Stimulated activated CD8-positive, alpha-beta memory T cell treated with anti-CD3 and anti-CD28 coated beads, Interleukin-7, amount 100 ng/mL, for 1 hour (primary cell): ENCODE data around the gene MPPED2.

ENCODE experiments used
- DNase-seq, 2 donors: peaks; one replicate each; pipeline ENCODE4 v3.0.0-alpha.2; 2020; ENCODE audit warnings: low read depth in 2 of 2

MPPED2 gene

DNA sequence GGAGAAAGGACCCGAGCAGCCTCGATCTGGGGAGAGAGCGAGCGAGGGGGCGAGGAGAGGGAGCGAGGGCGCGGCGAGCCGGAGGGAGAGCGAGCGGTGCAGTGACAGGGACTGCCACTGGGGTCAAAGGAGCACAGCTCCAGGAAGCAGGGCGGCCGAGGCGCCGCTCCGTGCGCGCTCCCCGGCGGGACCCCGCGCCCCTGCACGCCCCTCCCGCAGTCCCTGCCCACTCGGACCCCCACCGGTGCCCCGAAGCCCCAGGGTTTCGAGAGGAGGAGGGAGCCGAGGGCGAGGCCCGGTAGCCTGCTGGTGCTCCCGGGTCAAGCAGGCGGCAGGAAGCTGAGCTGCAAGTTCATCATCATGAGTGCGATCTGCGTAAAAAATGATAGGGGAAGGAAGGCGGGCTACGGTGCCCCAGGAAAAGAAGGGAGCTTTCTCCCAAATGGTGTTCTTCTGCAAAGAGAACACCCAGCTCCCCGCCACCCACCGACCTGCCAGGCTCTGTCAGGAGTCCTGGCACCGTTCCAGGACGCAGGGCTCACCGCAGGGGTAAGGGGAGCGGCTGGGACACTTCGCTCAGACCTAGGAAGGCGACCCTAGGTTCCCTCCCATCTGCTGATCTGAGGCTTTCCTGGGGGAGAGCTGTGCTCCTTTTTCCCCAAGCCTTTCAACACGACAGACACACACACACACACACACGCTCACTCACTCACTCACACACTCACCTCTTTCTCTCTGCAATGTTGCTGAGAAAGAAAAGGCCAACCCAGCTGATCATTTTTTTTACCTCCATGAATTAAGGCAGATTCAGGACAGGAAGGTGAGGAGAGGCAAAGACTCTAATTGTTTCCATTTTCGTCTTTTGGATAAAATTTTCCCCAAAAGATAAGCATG lies at the start of gene MPPED2:
Gene MPPED2, minus strand, starts transcription at position 103 of the 894 bp plus-strand sequence. CDS start 5,980 bp downstream, outside the sequence.
- DNase-seq = no peak

DNA sequence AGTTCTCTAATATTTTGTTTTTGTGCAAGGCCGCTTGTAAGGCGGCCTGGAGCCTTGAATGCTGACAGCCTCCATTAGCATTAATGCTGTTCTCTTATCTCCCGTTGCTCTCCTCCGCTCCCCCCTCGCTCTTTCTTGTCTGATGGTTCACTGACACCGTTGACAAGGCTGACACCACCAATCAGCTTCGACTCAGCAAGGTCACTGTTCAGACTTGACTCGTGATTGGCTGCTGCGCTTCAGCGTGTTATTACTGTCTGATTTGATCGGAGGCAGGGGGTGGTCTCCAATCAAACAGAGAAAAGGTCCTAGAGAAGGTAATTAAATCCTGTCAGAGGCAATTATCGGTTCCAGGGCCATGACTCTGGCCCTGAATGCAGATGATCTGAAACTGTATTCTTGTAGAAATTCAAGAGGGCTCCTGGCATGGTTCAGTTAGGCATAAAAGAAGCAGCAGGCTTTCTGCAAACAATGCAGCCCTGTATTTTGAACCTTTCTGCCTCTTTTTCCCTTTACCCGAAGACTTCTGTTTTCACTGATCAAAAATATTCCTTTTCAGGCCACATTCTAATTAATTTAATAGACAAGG lies 49.3 kb upstream of the MPPED2 start:
- no peak for DNase-seq

- no peak for DNase-seq
Observed at GRCh38 chr11:30631148-30631547, 45.0 kb upstream of the MPPED2 start.

- no peak for DNase-seq
Observed at GRCh38 chr11:30619767-30620166, 33.6 kb upstream of the MPPED2 start.

DNA sequence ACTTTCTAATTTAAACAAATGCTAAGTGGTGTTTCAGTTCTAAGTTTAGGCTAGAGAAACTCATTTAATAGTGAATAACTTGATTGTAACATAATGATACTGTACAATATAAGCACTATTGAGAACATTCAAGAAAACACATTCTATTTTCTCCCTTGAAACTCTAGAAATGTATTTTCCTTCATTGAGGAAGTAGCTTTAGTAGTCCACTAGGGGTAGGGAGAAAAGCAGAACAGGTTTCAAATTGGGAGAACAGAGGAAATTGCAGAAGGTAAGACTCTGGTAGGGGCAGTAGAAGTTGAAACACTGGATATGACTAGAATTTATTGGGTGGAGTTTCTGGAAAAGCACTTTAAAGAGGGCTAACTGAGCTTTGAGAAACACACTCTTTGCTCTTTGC lies 31.6 kb upstream of the MPPED2 start:
- DNase-seq = no peak

DNA sequence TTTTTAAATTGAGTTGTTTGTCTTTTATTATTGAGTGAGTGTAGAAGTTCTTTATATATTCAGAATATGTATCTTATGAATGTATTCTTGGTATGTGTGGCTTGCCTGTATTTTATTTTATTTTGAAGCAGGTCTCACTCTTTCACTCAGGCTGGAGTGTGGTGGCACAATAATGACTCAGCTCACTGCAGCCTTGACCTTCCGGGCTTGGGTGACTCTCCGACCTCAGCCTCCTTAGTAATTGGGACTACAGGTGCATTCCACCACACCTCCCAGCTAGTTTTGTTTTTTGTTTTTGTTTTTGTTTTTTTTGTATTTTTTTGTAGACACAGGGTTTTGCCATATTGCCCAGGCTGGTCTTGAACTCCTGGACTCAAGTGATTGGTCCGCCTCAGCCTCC lies 24.5 kb upstream of the MPPED2 start:
- DNase-seq = no peak

- no peak for DNase-seq
Observed at GRCh38 chr11:30608534-30608933, 22.4 kb upstream of the MPPED2 start.

GRCh38 chr11:30605036-30605605 lies 19.0 kb upstream of the MPPED2 start:
- DNase-seq = no peak

- DNase-seq = no peak
Observed at GRCh38 chr11:30603357-30603756, 17.2 kb upstream of the MPPED2 start.

- DNase-seq = no peak
Observed at GRCh38 chr11:30596832-30597231, 10.7 kb upstream of the MPPED2 start.

DNA sequence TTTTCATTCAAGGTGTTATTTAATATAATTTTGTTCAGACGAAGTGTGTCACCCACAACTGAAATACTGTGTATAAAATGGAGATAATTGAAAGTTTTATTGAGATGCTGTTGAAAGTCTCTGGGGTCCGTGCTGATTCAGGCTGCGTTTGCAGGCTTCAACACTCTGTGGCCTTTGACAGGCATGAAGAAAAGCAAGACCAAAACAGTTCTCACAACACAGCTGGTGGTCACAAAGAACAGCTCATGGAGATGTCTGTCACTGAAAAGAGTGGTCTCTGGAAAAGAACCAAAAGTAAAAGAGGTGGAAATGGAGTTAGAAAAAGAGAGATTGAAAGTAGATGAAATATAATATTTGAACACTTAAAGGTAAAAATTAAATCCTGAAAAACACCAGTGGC lies 9.8 kb upstream of the MPPED2 start:
- DNase-seq = no peak

DNA sequence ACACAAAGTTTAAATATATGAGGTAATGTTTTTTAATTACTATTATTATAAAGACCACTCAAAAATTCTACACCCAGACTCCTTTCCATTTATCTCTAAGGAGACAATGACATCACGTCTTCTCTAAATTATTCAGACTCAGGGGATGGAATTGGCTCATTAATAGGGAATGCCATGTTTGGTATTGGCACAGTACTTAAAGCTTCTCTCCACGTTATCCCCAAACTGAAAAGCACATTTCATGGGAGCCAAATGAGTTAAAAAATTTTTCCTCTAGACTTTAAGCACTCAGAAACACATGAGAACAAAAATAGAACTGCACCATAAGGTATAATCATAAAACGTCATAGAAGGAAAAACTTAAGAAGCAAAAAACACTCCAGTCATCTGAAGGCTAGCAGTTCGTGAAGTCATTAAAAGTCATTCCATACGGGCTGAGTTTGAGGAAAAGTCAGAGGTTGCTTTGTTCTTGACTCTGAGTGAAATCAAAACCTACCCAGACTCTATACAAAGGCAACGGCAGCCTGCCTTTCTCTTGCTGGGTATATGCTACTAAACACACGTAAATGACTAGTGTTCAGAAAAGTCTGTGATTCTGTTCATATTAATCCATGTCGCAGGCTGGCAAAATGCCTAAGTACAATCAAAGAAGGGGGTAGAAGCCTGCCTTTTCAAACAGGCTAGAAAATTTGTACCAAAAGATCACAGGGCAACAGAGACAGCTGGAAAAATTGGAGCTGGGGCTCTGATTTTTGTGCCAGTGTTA lies 8.7 kb upstream of the MPPED2 start:
- DNase-seq = no peak

DNA sequence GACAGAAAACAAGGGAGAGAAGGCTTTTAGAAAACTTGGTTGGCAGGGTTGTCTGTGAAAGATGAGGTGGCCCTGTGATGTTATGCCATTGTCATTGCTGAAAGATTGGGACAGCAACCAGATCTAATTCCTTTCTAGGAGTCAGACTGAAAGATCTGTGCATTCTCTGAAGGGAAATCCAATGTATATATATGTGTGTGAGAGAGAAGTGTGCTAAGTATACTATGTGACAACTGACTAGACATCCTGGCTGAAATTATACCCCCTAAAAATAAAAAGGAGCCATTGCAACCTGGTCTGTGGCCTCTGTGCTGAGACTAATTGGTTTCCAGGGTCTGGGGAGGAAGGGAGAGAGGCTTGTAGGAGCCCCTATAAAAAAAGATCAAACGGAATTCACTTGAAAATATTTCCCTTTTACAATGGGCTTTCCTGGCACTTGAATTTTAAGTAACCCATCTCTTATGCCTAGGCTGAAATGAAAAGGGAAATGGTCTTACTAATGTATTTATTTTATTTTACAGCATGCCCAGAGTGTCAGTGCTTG lies 1.2 kb upstream of the MPPED2 start:
- no peak for DNase-seq

GRCh38 chr11:30585892-30586250 lies 282 bp downstream of the MPPED2 start:
- no peak for DNase-seq

DNA sequence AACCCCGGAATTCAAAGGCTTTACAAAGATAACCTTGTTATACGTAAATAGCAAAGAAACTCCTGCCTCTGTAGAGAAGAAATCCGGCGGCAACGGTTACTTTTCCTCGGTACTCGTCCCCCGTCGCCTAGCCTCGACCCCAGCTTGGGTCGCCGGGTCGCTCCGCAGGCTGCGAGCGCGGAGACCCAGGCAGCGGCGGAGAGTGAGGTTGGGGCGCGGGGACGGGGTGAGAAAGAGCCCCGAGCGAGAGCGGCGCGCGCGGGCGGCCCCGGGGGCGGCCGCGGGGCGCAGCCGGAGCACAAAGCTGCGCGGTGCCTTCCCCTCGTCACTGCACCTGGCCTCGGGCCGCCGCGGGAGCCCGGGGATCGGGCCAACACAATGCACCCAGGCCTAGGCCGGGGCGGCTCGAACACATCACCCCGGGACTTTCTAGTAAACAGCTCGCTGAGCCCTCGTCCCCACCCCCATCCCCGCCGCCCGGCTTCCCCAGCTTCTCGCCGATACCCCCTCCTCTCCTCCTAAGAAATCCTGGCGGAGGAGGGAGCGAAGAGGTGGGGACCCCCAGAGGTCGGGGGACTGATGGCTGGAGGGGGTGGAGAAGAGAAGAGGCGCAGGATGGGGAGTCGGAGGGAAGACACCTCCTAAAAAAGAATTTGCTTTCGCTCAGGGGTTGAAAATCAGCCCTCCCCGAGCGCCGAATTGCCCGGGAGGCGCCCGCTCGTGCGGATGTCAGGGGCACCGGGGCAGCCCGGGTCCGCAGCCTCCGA lies 845 bp downstream of the MPPED2 start:
- DNase-seq = no peak

GRCh38 chr11:30583476-30584280 lies 2.5 kb downstream of the MPPED2 start:
- DNase-seq = no peak

DNA sequence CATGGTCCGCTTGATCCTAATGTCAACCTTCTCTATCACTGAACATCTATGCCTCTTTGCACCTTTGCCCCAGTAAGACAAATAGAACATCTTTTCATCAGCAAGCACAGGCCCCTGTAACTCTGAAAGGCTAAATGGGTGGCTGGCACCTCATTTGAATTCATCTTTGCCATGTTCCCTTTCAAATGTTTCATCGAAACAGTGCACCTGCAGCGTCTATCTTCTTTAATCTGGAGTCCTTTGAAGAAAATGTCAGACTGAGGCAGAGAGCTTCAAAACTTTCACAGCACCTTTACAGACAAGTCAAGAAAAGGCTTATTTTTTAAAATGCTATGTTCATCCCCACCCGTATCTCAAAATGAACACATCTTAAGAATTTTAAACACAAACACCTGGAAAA lies 3.4 kb downstream of the MPPED2 start:
- no peak for DNase-seq

DNA sequence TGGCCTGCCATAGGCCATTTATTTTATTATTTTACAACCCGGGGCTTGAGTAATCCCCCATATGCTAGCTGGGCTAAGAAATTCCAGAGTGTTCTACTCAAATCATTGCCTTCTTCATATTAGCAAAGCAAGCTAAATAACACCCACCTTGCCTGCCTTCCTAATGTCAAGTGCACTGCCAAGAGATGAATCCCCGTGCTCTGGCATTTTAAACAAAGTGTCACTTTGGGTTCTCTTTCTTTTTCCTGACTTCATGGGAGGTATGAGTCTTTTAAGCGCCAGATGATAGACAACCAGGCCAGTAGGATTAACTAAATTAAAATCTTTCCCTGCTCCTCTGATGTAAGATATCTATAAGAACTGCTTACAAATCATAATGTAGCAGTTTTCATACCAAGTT lies 4.5 kb downstream of the MPPED2 start:
- DNase-seq = no peak

DNA sequence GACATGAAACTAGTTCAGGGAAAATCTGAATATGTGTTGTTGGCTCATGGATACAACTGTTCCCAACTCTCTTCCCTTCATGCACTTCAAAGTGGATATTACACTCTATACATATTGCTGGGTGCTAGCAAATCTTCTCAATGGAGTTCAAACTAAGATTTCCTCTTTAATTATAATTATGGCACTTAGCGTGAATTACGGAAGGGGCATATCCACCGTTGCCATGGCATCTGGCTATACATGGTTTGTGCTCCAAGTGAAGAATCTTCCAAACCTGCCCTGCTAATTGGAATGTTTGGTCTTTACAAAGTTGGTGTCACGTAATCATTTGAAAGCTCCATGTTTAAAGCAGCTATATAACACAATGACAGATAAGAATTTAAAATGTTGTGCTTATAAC lies 5.6 kb downstream of the MPPED2 start:
- DNase-seq = no peak

- no peak for DNase-seq
Observed at GRCh38 chr11:30579415-30580175, 6.6 kb downstream of the MPPED2 start.
